Activated CD4-positive, alpha-beta T cell treated with anti-CD3 and anti-CD28 coated beads for 36 hours (primary cell): ENCODE measurements around the gene YKT6. TPM values are rescaled to one million over a fixed set of nuclear protein-coding genes. Genes with fewer than 3 reads are reported as not detected.
"Not testable (repeated sequence)": the region's sequence is repeated elsewhere in the genome, so short reads cannot be mapped to it uniquely, and the experiment has no call there.

Experiments used
- ATAC-seq: fragments of 200-7000 bp; cut with Tn5 transposase; one replicate; pipeline ENCODE4 v1.10.0; 2021; ENCODE audit warnings: mild to moderate bottlenecking, moderate library complexity
- CTCF ChIA-PET: fragments of 350-600 bp; sonication (Branson Sonifier 250); formaldehyde crosslinking; loops from one replicate; lab custom pipeline; 2021; ENCODE audit warnings: antibody characterized with exemption; lab: Charles Lee
- POLR2A ChIA-PET: fragments of 350-600 bp; sonication (Branson Sonifier 250); formaldehyde crosslinking; loops from one replicate; lab custom pipeline; 2021; ENCODE audit warnings: antibody characterized with exemption, inconsistent platforms; lab: Charles Lee
- DNase-seq: peaks from one replicate; pipeline ENCODE4 v3.0.0-alpha.2; 2020
- H3K27ac Mint-ChIP-seq: one replicate; pipeline ENCODE4 v1.8.0; 2021; ENCODE audit warnings: mixed read lengths
- H3K27me3 Mint-ChIP-seq: one replicate; pipeline ENCODE4 v1.8.0; 2021; ENCODE audit warnings: mixed read lengths
- H3K36me3 Mint-ChIP-seq: one replicate; pipeline ENCODE4 v1.8.0; 2021; ENCODE audit warnings: low read depth, mixed read lengths
- H3K4me1 Mint-ChIP-seq: one replicate; pipeline ENCODE4 v1.8.0; 2021; ENCODE audit warnings: mixed read lengths
- H3K4me3 Mint-ChIP-seq: one replicate; pipeline ENCODE4 v1.8.0; 2021; ENCODE audit warnings: mild to moderate bottlenecking, moderate library complexity, mixed read lengths
- H3K9me3 Mint-ChIP-seq: one replicate; pipeline ENCODE4 v1.8.0; 2021; ENCODE audit warnings: low read depth, mixed read lengths
- intact Hi-C, 2 experiments: fragments of 100-400 bp; cut with DNase I in 1 of 2; cut with micrococcal nuclease in 1 of 2; formaldehyde crosslinking; loops; one replicate each; pipeline versions ENCODE4 v1.14.2 to v1.15.1; 2022 to 2024; cut with DNase I, micrococcal nuclease
- total RNA-seq, 2 experiments: library from RNA; stranded (reverse); gene quantifications; one replicate each; pipeline ENCODE4 v1.2.3, GENCODE V29; 2021

Gene YKT6
- total RNA-seq, 2 experiments from 2014 or later = 51.0 to 51.3 TPM

DNA sequence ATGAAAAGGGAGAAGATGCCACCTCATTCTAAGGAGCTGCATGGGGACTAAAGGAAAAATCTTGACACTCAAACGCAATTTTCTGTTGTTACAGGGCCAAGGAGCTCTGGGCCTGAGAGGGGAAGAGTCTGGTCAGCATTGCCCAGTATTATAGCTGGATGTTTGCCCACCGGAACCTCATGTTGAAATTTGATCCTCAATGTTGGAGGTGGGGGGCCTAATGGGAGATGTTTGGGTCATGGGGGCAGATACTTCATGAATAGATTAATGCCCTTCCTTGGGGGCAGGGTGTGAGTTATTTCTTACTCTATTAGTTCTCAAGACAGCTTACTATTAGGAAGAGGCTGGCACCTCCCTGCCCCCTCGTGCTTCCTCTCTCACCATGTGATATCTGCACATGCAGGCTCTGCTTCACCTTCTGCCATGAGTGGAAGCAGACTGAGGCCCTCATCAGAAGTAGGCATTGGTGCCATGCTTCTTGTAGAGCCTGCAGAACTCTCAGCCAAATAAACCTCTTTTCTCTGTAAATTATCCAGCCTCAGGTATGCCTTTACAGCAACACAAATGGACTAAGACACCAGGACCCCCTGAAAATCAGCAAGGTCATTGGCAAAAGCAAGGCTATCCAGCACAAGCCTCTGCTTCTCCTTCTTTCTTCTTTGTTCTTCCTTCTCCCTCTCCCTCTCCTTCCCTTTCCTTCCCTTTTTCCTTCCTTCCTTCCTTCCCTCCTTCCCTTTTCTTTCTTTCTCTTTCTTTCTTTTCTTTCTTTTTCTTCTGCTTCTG, 26.7 kb upstream of the YKT6 start:
- Mint-ChIP-seq H3K27me3 (peaks cover 1% of the 10 kb centered on the region), H3K27ac (no peak overlapping the region), H3K36me3 (no peaks in the 10 kb centered on the region), H3K4me3 (no peak overlapping the region), H3K9me3 (no peaks in the 10 kb centered on the region), H3K4me1 (no peaks in the 10 kb centered on the region)
- intact Hi-C loops = no loop called here
- no peak for DNase-seq
- CTCF ChIA-PET = interaction anchor here (2.5 kb wide), 1 partner anchor 11 kb away, joined by 8 read pairs; no protein-coding TSS in a partner anchor
- POLR2A ChIA-PET = no interaction called here
- no peak for ATAC-seq

DNA sequence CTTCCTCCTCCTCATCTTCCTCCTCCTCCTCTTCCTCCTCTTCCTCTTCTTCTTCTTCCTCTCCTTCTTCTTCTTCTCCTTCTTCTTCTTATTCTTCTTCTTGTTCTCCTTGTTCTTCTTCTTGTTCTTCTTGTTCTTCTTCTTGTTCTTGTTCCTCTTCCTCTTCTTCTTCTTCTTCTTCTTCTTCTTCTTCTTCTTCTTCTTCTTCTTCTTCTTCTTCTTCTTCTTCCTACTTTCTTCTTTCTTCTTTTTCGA, 26.2 kb upstream of the YKT6 start:
- intact Hi-C loops, POLR2A ChIA-PET, CTCF ChIA-PET, ATAC-seq, H3K27ac Mint-ChIP-seq, H3K27me3 Mint-ChIP-seq, H3K4me3 Mint-ChIP-seq, H3K9me3 Mint-ChIP-seq, H3K36me3 Mint-ChIP-seq, H3K4me1 Mint-ChIP-seq, DNase-seq: not testable (repeated sequence)

GRCh38 chr7:44175730-44176129, 25.0 kb upstream of the YKT6 start:
- H3K9me3 Mint-ChIP-seq = no peaks in the 10 kb centered on the region

GRCh38 chr7:44176486-44176885, 24.3 kb upstream of the YKT6 start:
- Mint-ChIP-seq H3K27me3 (peaks cover 4% of the 10 kb centered on the region), H3K9me3 (no peaks in the 10 kb centered on the region), H3K4me1 (no peaks in the 10 kb centered on the region), H3K4me3 (no peak overlapping the region), H3K36me3 (no peaks in the 10 kb centered on the region), H3K27ac (no peak overlapping the region)
- intact Hi-C loops = no loop called here
- POLR2A ChIA-PET = no interaction called here
- CTCF ChIA-PET = no interaction called here
- no peak for ATAC-seq
- no peak for DNase-seq

More at GRCh38 chr7:44175730-44176129, 25.0 kb upstream of the YKT6 start:
- Mint-ChIP-seq H3K4me3 (no peak overlapping the region), H3K27me3 (peaks cover 1% of the 10 kb centered on the region), H3K4me1 (no peaks in the 10 kb centered on the region), H3K27ac (no peak overlapping the region), H3K36me3 (no peaks in the 10 kb centered on the region)
- no peak for DNase-seq
- no peak for ATAC-seq
- intact Hi-C loops = no loop called here
- POLR2A ChIA-PET = no interaction called here
- CTCF ChIA-PET = interaction anchor here (0.6 kb wide), 1 partner anchor 16 kb away, joined by 3 read pairs; no protein-coding TSS in a partner anchor

- H3K9me3 Mint-ChIP-seq = peaks cover 2% of the 10 kb centered on the region
- DNase-seq (no peak), ATAC-seq (no peak)
- no peaks in the 10 kb centered on the region for H3K4me1 Mint-ChIP-seq
- ChIA-PET POLR2A (no interaction called here), CTCF (interaction anchor here (0.8 kb wide), 1 partner anchor 32 kb away, joined by 4 read pairs; no protein-coding TSS in a partner anchor)
- no peak overlapping the region for H3K4me3 Mint-ChIP-seq
- intact Hi-C loops = no loop called here
- no peak overlapping the region for H3K27ac Mint-ChIP-seq
- H3K27me3 Mint-ChIP-seq = peaks cover 4% of the 10 kb centered on the region
- H3K36me3 Mint-ChIP-seq = no peaks in the 10 kb centered on the region
Measured at GRCh38 chr7:44177570-44178131, 23.1 kb upstream of the YKT6 start.

- Mint-ChIP-seq H3K36me3 (no peaks in the 10 kb centered on the region), H3K4me1 (no peaks in the 10 kb centered on the region), H3K9me3 (peaks cover 2% of the 10 kb centered on the region), H3K27me3 (peaks cover 4% of the 10 kb centered on the region), H3K4me3 (no peak overlapping the region), H3K27ac (no peak overlapping the region)
- DNase-seq = no peak
- no peak for ATAC-seq
- POLR2A ChIA-PET = no interaction called here
- CTCF ChIA-PET = no interaction called here
- intact Hi-C loops = no loop called here
Measured at GRCh38 chr7:44180631-44181030, 20.1 kb upstream of the YKT6 start.

DNA sequence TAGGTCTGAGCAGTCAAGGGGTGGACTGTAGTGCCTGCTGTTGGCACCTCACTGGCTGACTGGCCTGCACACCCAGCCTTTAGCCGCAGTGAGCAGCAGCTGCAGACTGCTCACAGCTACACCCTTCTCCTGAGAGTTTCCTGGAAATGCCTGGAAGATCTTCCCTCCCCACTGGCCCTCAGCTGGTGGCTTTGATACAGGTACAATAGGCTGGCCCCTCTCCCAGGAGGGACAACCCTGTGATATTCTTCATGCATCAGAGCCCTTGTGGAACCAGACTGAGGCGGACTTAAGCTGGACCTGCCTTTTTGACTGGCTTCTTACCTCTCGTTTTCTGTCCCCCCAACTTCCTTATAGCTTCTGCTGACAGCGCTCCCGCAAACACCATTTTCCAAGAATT, 18.0 kb upstream of the YKT6 start:
- no peak overlapping the region for H3K27ac Mint-ChIP-seq
- intact Hi-C loops = no loop called here
- no peak overlapping the region for H3K4me3 Mint-ChIP-seq
- no peaks in the 10 kb centered on the region for H3K4me1 Mint-ChIP-seq
- ATAC-seq (no peak), DNase-seq (no peak)
- no peaks in the 10 kb centered on the region for H3K36me3 Mint-ChIP-seq
- POLR2A ChIA-PET = no interaction called here
- H3K9me3 Mint-ChIP-seq = peaks cover 2% of the 10 kb centered on the region
- CTCF ChIA-PET = interaction anchor here (0.6 to 1.1 kb wide), 2 partner anchors 12 to 25 kb away, joined by 3 read pairs; no protein-coding TSS in a partner anchor
- peaks cover 3% of the 10 kb centered on the region for H3K27me3 Mint-ChIP-seq

DNA sequence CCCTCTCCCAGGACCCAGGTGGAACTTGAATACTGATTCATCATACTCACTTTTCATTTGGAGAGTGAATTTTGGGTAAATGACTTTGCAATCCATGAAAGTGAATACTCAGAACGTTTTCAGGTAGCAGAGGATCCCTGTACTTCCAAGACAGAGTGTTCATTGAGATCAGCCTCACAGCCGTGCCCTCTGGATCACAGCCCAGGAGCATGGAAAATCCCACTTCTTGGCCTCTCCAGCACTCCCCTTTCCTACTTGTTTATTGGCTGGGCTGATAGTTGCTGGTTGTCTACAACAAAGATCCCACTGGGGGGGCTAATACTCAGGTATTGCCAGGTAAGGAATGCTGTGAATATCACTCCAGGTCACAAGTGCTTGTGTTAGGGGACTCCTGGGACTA, 17.4 kb upstream of the YKT6 start:
- Mint-ChIP-seq H3K4me3 (no peak overlapping the region), H3K9me3 (peaks cover 2% of the 10 kb centered on the region), H3K27ac (no peak overlapping the region), H3K27me3 (peaks cover 3% of the 10 kb centered on the region), H3K4me1 (no peaks in the 10 kb centered on the region), H3K36me3 (no peaks in the 10 kb centered on the region)
- POLR2A ChIA-PET = no interaction called here
- CTCF ChIA-PET = interaction anchor here (1.1 kb wide), 1 partner anchor 11 kb away, joined by 3 read pairs; no protein-coding TSS in a partner anchor
- intact Hi-C loops = no loop called here
- ATAC-seq (no peak), DNase-seq (no peak)

DNA sequence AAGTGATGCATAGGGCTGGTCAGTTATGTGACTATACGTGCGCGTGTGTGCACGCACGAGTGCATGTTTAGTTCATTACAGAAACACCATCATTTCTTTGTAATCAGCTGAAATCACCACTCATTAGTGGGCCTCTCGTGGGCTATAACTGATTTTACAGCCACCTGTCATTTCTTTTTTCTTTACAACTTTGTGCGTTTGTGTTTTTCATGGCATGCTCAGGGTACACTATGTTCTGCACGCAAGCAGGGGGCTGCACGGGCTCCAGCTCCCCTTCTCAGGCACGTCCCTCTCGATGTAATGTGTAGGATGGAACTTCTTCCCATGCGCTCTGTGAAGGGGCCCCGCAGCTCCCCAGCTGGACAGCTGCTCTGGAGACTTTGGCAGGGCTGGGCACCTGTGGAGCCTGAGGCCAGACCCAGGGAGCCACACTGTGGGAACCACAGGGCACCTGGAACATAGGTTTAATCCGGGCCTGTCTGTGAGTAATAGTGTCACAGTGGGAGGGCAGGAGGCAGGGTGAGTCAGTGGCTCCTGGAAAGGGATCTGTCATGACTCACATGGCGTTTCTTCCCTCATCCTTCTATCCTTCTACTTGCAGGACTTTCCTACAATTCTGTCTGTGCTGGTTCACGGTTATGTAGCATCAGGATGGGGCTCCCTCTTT, 16.4 kb upstream of the YKT6 start:
- ATAC-seq = no peak
- DNase-seq = no peak
- intact Hi-C loops = no loop called here
- ChIA-PET POLR2A (no interaction called here), CTCF (no interaction called here)
- Mint-ChIP-seq H3K27me3 (peaks cover 3% of the 10 kb centered on the region), H3K27ac (no peak overlapping the region), H3K36me3 (no peaks in the 10 kb centered on the region), H3K4me1 (no peaks in the 10 kb centered on the region), H3K9me3 (peaks cover 2% of the 10 kb centered on the region), H3K4me3 (no peak overlapping the region)

DNA sequence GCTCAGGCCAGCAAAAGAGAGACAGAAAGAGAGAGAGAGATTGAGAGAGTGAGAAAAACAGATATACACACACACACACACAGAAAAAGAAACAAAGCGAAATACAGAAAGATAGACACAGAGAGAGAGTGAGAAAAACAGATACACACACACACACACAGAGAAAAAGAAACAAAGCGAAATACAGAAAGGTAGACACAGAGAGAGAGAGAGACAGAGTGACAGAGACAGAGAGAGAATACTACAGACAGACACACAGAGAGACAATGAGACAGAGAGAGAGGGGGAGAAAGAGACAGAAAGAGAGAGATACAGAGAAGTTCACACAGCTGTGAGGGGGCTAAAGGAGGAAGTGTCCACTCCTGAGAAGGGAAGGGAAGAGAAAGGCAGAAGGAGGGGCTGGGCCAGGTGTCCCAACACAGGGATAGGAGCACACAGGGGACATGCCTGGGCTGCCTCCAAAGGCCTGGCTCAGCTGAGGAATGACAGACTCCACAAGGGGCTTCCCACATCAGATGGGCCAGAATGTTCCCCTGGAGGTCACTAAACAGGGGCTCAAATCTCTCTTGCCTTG, 15.8 kb upstream of the YKT6 start:
- Mint-ChIP-seq H3K9me3 (peaks cover 2% of the 10 kb centered on the region), H3K4me3 (no peak overlapping the region), H3K36me3 (no peaks in the 10 kb centered on the region), H3K27me3 (peaks cover 3% of the 10 kb centered on the region), H3K4me1 (no peaks in the 10 kb centered on the region), H3K27ac (no peak overlapping the region)
- CTCF ChIA-PET = no interaction called here
- DNase-seq (no peak), ATAC-seq (no peak)
- POLR2A ChIA-PET = no interaction called here
- intact Hi-C loops = no loop called here

DNA sequence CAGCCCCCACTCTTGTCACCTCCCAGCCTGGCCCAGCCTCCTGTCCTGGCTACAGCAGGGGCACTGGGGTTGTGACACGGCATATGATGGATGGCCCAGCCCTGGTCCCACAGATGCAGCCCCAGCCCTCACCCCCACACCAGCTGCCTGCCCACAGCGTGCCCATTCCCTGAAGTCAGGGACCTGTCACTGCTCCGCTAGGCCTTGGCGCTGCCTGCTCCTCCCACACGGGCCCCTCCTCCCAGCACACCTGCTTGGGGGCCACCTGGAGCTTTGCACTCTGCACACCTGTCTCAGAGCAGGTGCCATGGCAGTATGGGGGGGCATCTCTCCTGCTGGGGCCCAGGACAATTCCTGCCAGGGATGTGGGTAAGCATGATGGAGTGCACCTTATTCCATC, 15.0 kb upstream of the YKT6 start:
- Mint-ChIP-seq H3K27ac (no peak overlapping the region), H3K36me3 (no peaks in the 10 kb centered on the region), H3K4me1 (no peaks in the 10 kb centered on the region), H3K27me3 (peaks cover 3% of the 10 kb centered on the region), H3K4me3 (no peak overlapping the region), H3K9me3 (peaks cover 2% of the 10 kb centered on the region)
- ChIA-PET CTCF (no interaction called here), POLR2A (no interaction called here)
- ATAC-seq = no peak
- intact Hi-C loops = no loop called here
- DNase-seq = no peak
